ENCODE data around the gene LPO.

DNA sequence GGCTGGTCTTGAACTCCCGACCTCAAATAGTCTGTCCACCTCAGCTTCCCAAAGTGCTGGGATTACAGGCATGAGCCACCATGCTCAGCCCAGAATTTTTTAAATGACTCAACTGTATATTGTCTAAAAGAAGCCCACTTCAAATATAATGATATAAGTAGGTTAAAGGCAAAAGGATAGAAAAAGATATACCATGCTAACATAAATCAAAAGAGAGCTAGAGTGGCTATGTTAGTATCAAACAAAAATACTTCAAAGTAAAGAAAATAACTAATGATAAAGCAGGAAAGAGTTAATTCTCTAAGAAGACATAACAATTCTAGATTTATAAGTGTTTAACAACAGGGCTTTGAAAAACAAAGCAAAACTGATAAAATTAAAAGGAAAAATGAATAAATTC is 55.6 kb downstream of the LPO start:
- TF ChIP-seq CTCF (IDR thresholded peaks at IDR 0.05; ENCODE audit: low read depth, low read length) (no peak), EZH2phosphoT487 (IDR thresholded peaks at IDR 0.05; ENCODE audit: low read depth) (no peak)
